GM18526 (cell line): ENCODE data around the gene C5orf52.

ENCODE experiments used
- POLR2A ChIP-seq: IDR thresholded peaks from 3 replicates; pipeline ENCODE4 v1.6.1; 2011; ENCODE audit not compliant: insufficient read length; ENCODE audit errors: extremely low read depth

C5orf52 gene

DNA sequence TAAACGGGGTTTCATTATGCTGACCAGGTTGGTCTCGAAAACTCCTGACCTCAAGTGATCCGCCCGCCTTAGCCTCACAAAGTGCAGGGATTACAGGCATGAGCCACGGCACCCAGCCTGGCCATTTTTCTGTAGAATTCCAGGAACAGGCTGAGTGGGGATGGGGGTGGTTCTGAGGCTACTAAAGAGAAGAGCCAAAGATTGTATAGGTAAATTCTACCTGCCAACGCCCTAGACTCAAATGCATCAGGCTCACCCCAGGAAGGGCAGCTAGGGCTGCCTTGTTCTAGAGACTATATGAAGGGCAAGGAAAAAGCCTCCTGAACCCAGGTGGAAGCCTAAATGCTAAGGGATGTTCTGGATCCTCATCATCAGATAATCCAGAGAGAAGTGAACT lies 1.6 kb upstream of the C5orf52 start:
- no peak for TF ChIP-seq POLR2A

DNA sequence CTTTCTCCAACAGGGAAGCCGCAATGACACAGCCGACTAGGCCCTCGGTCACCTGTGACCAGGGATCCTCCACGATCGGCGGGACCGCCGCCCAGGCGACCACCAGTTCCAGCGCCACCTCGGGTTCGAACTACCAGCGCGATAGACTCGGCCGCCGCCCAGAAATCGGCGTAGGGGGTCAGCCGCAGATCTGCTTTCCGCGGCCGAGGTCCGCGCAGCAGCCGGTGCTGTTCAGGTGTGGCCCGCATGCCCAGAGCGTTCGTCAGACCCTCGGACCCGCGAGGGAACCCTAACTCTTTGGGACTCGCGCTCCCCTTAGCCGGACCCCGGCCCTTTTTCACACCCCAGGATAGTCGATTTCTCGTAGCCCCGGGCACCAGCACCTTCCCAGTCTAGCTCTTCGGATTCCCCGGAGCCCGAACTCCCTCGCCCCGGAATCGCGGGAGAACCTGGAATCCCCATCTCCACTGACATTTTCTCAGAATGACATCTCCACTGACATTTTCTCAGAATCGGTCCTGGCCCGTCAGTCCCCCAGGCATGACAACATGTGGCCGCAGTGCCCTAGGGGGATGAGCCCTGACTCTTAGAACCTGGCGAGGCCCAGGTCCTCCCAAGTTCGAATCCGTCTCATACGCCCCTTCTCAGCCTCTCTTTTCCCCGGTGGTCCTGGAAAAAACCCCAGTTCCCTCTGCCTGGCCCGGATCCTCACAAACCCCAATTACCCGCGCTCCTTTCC lies 428 bp downstream of the C5orf52 start:
- no peak for TF ChIP-seq POLR2A

DNA sequence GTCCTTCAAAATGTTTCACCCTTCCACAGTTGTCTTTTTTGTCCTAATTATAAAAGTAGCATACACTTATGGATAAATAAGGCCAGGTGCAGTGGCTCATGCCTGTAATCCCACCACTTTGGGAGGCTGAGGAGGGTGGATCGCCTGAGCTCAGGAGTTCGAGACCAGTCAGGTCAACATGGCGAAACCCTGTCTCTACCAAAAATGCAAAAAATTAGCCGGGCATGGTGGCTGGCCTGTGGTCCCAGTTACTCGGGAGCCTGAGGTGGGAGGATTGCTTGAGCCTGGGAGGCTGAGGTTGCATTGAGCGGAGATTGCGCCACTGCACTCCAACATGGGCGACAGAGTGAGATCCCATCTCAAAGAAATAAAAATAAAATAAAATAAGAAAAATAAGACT lies 1.6 kb downstream of the C5orf52 start:
- TF ChIP-seq POLR2A, result no peak

DNA sequence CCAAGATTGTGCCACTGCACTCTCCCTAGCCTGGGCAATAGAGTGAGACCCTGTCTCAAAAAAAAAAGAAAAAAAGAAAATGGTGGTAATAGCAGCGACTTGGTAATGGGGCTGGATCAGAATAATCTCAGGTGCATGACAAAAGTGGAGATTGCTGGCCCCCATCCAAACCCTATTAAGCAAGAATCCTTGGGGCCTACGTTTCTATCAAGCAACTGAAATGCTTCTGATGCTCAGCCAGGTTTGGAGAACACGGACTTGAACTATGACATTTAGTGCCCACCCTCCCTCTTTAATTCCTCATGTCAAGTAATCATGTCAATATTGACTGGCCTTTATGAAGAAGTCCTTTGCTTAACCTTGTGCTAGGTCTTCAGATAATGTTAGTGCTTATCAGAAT lies 6.6 kb downstream of the C5orf52 start:
- TF ChIP-seq POLR2A, result no peak

- no peak for TF ChIP-seq POLR2A
These were observed 8.5 kb downstream of the C5orf52 start for GRCh38 chr5:157679801-157680200.

DNA sequence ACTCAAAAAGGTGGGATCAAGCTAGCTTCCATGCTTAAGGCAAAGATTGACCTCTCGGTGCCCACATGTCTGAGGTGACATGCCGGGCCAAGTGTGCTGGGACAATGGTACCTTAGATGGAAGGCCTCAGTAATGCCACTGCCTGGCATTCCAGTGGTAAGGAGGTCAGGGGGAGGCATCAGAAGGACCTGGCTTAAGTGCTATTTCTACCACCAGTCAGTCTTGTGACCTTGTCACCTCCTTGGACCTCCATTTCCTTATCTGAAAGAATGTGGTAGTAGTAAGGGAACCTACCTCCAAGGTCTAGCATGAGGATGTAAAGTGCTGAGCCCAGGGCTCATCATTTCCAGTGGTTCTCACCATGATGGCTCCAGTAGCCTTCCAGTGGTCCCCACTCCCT lies 8.9 kb downstream of the C5orf52 start:
- no peak for TF ChIP-seq POLR2A

DNA sequence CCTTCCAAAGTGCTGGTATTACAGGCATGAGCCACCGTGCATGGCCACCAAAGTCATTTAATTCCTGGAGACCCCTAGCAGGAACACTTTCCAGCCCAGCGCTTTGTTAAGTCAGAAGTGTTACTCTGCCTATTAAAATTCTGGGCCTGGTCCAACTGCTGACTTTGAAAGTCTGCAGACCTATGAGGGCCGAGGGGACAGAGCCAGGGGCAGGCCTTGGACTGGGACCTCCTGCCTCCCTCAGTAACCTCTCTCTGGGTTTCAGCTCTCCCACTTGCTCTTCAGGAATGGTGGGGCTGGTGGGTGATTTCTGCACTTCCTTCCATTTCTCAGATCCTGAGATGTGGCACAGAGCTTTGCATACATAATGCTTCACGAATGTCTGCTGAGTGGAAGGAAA lies 9.7 kb downstream of the C5orf52 start:
- TF ChIP-seq POLR2A, result no peak

DNA sequence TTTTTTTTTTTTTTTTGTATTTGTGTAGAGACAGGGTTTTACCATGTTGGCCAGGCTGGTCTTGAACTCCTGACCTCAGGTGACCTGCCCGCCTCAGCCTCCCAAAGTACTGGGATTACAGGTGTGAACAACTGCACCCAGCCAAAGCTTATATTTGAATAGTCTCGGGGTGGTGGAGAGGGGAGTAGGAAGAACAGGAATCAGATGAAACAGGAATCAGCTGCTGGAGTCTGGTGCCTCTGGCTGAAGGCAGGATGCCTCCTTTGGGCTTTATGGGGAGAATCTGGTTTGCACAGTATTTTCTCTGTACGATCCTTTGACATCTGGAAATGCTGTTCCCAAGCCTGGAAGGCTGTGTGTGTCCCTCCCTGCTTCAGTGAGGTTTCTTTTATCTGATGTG lies 10.9 kb downstream of the C5orf52 start:
- TF ChIP-seq POLR2A, result no peak

- no peak for TF ChIP-seq POLR2A
These were observed 15.8 kb downstream of the C5orf52 start for GRCh38 chr5:157687198-157687554.

GRCh38 chr5:157689942-157690689 lies 18.8 kb downstream of the C5orf52 start:
- TF ChIP-seq POLR2A, result no peak

DNA sequence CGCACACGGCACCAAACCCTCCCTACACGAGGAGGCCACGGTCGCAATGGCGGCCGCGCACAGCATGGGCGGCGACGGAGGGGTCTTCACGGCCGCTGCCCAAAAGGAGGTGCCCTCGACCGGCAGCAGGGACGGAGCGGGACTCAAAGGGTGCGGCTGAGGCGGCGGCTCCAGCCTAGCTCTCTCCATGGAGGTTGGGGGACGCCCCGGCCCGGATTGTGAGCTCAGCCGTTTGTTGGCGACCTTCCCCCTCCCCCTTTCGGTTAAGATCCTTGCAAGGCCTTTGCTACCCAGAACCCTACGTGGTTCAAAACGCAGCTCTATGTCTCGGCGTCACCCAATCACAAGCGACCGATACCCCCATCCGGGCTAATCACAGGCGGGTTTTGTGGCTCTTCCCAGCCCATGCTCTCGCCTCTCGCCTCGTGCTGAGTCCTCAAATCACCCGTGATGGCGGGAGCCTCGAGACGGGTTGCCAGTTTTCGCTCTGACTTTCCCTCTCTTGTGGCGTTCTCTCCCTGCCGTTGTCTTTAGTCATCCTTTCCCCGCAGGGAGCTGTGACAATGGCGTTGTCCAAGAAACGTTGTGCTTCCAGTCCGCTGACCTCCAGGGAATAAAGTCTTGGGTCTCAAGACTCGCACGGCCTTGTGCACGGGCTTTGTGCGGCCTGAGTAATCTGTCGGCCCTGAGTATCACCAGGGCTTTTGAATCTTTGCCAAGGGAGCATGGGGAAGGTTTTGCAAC lies 19.5 kb downstream of the C5orf52 start:
- no peak for TF ChIP-seq POLR2A

DNA sequence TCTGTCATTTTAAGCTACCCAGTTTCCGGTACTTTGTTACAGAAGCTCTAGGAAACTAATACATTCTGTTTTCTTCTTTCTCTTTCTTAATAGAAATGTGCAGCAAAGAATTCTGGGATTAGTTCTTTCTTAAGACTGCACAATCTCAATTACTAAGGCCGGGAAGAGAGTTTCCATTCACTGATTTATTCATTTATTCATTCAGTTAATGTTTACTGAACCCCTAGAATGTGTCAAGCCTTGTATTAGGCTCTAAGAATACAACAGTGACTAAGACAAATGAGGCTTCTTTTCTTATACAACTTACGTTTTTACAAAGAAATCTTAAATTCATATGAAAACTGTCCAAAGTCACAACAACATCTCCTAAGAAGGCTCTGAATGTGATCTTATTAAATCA lies 32.4 kb downstream of the C5orf52 start:
- no peak for TF ChIP-seq POLR2A

DNA sequence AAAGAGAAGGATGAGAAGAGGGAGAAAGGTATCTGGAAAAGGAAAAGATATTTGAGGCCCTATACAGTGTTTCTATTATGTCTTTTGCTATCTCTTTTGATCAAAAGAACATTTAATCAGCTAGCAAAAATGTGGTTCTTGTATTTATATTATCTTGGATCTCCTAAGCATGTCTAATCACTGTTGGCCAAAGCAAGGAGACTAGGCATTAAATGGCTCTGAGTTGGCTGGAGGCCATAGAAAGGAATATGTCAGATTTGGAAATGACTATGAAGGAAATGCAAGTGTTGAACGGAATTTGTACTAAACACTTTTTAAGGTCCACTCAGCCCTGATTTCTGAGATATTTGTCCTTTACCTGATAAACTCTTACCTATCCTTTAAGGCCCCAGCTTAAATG lies 37.5 kb downstream of the C5orf52 start:
- TF ChIP-seq POLR2A, result no peak

DNA sequence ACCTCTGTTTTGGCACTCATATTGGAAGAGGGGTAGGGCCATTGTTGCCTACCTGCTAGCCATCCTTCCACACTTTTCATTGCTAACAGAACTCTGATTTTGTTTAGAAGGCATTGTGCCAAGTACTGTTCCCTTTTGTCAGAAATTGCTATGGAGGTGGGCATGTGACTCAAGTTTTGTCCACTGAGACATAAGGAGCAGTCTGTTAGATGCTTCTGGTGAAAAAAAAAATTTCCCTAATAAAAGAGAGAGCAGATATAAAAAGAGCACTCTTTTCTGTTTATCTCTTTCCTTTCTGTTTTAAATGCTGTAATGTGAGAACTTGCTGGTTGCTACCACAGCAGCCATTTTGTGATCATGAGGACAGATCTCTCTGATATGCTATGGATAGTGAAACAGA lies 38.0 kb downstream of the C5orf52 start:
- no peak for TF ChIP-seq POLR2A

DNA sequence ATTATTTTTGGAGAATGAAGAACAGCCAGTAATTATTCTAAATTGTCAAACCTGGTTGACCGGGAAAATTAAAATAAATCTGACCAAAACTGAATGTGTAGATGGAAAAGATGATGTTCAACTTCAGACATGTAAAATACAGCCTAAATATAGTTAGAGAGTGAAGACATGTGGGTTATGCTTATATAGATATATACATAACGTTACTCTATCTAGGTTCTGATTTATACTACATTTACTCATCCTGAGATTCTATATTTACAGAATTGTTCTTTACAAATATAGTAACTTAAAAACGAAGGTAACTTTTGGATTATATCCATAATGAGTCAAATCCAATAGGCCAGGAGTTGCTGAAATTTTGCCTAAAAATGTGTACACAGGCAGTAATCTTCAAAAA lies 39.1 kb downstream of the C5orf52 start:
- TF ChIP-seq POLR2A, result no peak

DNA sequence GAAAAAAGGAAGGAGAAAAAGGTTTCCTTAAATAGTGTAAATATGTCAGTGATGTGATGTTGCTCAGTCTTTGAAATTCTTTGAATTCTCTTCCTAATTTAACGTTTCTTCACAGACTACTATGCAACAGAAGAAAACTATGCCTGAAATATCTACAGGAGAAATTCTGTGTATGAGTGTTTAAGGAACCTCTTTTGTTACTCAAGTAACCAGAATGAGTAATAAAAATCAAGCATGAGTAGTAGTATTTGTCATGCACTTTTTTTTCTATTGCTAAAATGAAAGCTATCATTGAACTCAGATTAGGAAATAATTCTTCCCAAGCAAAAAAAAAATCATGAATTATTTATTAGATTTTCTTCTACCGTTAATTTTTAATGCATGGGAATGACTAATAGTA lies 39.5 kb downstream of the C5orf52 start:
- TF ChIP-seq POLR2A, result no peak

DNA sequence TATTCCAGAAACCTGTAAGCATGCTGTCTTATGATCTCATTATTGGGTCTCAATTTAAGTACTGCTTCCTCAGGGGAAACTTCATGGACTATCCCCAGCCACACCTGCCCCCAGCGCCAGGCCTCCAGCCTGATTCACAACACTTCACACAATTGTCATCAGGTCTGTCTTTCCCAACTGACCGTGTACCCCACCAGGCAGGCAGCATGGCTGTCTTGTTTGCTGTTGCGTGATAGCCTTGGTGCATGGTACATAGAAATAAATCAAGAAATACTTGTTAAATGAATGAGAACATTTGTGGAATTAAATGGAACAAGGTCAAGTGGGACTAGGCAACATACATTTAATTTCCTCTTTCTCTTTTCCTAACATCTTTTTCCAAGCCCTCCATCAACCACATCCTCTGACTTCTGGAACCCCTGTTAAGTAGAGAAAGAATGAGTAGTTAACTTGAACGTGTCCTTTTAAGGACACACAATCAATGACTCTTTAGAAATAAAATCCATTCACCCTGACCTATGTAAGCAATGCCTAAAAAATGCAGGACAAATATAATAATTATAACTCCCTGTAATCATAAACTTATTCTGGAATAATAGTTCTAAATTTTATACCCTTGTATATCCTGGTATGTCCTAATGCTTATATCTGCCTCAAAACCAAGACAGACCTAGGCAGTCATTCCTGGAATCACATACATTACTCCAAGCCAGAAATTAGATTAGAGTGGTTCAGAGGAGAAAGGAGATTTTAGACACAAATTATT lies 42.7 kb downstream of the C5orf52 start:
- no peak for TF ChIP-seq POLR2A
